ENCODE data around the gene PHACTR3.

Gene PHACTR3

DNA sequence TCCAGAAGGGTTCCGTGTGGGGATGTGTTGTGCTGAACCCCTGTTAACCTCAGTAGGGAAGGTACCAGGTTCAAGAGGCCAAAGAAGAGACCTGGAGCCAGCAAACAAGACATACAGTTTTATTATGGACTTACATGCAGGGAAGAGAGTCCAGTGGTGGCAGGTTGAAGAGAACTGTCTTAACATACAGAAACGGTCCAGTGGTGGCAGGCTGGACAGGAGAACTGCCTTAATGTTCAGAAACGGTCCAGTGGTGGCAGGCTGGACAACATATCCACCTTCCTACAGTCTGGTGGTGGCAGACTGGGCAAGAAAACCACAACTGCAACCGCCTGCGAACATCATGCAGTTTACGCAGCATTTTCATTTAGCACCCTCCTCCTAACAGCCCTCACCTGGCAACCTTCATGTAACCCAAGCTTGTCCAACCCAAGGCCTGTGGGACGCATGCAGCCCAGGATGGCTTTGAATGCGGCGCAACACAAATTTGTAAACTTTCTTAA, 75.9 kb downstream of the PHACTR3 start:
- TF ChIP-seq YY1 (IDR thresholded peaks at IDR 0.05; ENCODE audit: low read depth) (no peak), CREB1 (IDR thresholded peaks at IDR 0.05; ENCODE audit: low read depth) (no peak), ZBTB7A (IDR thresholded peaks at IDR 0.05; ENCODE audit: low read depth) (no peak), NFIC (IDR thresholded peaks at IDR 0.05) (no peak), TCF12 (IDR thresholded peaks at IDR 0.05; ENCODE audit: low read depth) (no peak), EGR1 (IDR thresholded peaks at IDR 0.05) (no peak), FOXM1 (IDR thresholded peaks at IDR 0.05; ENCODE audit: borderline replicate concordance, low read depth) (no peak), RAD21 (IDR thresholded peaks at IDR 0.05; ENCODE audit: low read depth) (no peak)
- TF ChIP-seq, protein P1, sequence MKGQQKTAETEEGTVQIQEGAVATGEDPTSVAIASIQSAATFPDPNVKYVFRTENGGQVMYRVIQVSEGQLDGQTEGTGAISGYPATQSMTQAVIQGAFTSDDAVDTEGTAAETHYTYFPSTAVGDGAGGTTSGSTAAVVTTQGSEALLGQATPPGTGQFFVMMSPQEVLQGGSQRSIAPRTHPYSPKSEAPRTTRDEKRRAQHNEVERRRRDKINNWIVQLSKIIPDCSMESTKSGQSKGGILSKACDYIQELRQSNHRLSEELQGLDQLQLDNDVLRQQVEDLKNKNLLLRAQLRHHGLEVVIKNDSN (IDR thresholded peaks at IDR 0.05): no peak

DNA sequence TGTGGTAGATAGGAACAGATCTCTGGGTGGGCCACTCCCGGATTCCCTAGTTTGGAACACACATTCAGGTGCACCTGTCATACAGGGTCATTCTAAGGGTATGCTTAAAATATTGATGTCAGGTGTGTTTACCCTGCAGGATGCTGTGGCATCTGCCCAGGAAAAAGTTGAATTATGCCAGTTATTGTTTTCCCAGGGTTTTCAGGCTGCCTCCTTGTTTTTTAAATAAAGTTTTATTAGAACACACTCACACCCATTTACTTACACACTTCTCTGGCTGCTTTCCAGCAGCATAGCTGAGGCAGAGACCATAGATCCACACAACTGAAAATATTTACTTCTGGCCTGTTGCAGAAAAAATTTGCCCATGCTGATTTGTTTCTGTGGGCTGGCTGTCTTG, 76.5 kb downstream of the PHACTR3 start:
- TF ChIP-seq CEBPB (IDR thresholded peaks at IDR 0.05) (no peak), TEAD4 (IDR thresholded peaks at IDR 0.05) (no peak), TAF1 (IDR thresholded peaks at IDR 0.05; ENCODE audit: low read depth) (no peak), ZBTB7A (IDR thresholded peaks at IDR 0.05; ENCODE audit: low read depth) (no peak), YY1 (IDR thresholded peaks at IDR 0.05; ENCODE audit: low read depth) (no peak), EGR1 (IDR thresholded peaks at IDR 0.05) (no peak), RAD21 (IDR thresholded peaks at IDR 0.05; ENCODE audit: low read depth) (no peak), CREB1 (IDR thresholded peaks at IDR 0.05; ENCODE audit: low read depth) (no peak), EP300 (IDR thresholded peaks at IDR 0.05; ENCODE audit: borderline replicate concordance) (no peak)
- TF ChIP-seq, protein P2, sequence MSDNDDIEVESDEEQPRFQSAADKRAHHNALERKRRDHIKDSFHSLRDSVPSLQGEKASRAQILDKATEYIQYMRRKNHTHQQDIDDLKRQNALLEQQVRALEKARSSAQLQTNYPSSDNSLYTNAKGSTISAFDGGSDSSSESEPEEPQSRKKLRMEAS (IDR thresholded peaks at IDR 0.05): no peak
- TF ChIP-seq, protein P3, sequence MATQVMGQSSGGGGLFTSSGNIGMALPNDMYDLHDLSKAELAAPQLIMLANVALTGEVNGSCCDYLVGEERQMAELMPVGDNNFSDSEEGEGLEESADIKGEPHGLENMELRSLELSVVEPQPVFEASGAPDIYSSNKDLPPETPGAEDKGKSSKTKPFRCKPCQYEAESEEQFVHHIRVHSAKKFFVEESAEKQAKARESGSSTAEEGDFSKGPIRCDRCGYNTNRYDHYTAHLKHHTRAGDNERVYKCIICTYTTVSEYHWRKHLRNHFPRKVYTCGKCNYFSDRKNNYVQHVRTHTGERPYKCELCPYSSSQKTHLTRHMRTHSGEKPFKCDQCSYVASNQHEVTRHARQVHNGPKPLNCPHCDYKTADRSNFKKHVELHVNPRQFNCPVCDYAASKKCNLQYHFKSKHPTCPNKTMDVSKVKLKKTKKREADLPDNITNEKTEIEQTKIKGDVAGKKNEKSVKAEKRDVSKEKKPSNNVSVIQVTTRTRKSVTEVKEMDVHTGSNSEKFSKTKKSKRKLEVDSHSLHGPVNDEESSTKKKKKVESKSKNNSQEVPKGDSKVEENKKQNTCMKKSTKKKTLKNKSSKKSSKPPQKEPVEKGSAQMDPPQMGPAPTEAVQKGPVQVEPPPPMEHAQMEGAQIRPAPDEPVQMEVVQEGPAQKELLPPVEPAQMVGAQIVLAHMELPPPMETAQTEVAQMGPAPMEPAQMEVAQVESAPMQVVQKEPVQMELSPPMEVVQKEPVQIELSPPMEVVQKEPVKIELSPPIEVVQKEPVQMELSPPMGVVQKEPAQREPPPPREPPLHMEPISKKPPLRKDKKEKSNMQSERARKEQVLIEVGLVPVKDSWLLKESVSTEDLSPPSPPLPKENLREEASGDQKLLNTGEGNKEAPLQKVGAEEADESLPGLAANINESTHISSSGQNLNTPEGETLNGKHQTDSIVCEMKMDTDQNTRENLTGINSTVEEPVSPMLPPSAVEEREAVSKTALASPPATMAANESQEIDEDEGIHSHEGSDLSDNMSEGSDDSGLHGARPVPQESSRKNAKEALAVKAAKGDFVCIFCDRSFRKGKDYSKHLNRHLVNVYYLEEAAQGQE (IDR thresholded peaks at IDR 0.05; ENCODE audit: low read depth): no peak

DNA sequence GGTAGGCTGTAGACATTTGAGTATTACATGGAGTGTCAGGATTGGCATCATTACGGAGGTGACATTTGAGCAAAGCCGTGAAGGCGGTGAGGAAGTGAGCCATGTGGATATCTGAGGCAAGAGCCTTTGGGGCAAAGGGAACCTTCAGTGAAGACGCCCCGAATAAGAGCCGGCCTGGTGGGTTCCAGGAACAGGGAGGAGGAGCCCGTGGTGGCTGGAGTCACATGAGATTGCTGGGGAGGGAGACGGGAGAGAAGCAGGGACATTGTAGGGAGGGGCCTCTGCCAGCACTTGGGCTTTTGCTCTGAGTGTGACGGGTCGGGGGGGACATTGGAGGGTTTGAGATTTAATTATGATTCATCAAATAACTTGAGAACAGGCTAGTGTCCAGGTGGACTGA, 78.3 kb downstream of the PHACTR3 start:
- TF ChIP-seq TAF1 (IDR thresholded peaks at IDR 0.05; ENCODE audit: low read depth): no peak
- TF ChIP-seq, protein P1 (IDR thresholded peaks at IDR 0.05): no peak
- TF ChIP-seq NFIC (IDR thresholded peaks at IDR 0.05): no peak

DNA sequence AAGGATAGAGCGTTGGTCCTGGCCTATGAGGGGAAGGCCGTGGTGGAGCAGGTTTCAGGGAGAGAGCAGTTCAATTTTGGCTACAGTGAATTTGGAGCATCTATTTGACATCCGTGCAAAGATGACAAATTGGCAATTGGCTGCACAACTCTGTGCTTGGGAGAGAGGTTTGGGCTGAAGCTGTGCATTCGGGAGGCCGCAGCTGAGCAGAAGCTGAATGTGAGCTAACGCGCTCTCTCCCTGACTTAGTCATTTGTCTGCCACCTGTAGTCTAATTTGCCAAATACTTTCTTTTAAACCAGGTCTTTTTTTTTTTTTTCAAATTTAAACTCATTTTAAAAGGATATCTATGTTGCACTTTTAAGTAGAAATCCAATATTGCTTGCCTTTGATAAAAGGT, 78.8 kb downstream of the PHACTR3 start:
- TF ChIP-seq YY1 (IDR thresholded peaks at IDR 0.05; ENCODE audit: low read depth): no peak
- no peak for TF ChIP-seq EGR1 (IDR thresholded peaks at IDR 0.05)
- no peak for TF ChIP-seq RAD21 (IDR thresholded peaks at IDR 0.05; ENCODE audit: low read depth)
- no peak for TF ChIP-seq TCF12 (IDR thresholded peaks at IDR 0.05; ENCODE audit: low read depth)
- no peak for TF ChIP-seq NFIC (IDR thresholded peaks at IDR 0.05)
- no peak for TF ChIP-seq TEAD4 (IDR thresholded peaks at IDR 0.05)
- TF ChIP-seq, protein P2 (IDR thresholded peaks at IDR 0.05): no peak
- TF ChIP-seq CEBPB (IDR thresholded peaks at IDR 0.05): no peak
- TF ChIP-seq TAF1 (IDR thresholded peaks at IDR 0.05; ENCODE audit: low read depth): no peak
- TF ChIP-seq, protein P3 (IDR thresholded peaks at IDR 0.05; ENCODE audit: low read depth): no peak
- TF ChIP-seq ZBTB7A (IDR thresholded peaks at IDR 0.05; ENCODE audit: low read depth): no peak
- TF ChIP-seq, protein P1 (IDR thresholded peaks at IDR 0.05): no peak
- TF ChIP-seq FOXM1 (IDR thresholded peaks at IDR 0.05; ENCODE audit: borderline replicate concordance, low read depth): no peak

DNA sequence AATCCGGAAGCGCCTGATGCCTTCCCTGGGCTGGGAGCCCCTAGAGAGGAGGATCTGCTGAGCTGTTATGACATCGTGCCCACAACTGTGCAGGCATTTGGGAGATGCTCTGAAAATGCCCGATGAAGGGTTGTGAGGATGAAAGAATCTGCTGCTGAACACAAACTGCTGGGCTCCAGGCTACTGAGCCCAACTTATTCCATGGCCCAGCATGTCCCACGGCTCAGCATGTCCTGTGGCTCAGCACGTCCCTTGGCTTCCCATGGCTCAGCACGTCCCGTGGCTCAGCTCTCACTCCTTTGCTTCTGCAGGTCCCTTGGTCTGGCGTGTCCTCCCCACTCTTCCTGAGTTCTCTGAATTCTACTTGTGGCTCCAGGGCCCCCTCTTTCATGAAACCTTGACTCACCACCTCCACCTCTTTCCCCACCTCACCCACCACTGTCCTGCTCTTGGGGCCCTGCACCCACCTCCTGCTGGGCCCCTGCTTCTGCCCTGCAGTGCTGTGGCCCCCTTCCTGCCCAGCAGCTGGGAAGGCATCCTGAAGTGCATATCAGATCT, 80.4 kb downstream of the PHACTR3 start:
- TF ChIP-seq TAF1 (IDR thresholded peaks at IDR 0.05; ENCODE audit: low read depth): no peak
- TF ChIP-seq, protein P2 (IDR thresholded peaks at IDR 0.05): no peak
- TF ChIP-seq YY1 (IDR thresholded peaks at IDR 0.05; ENCODE audit: low read depth): no peak
- TF ChIP-seq ZBTB7A (IDR thresholded peaks at IDR 0.05; ENCODE audit: low read depth): no peak
- no peak for TF ChIP-seq TCF12 (IDR thresholded peaks at IDR 0.05; ENCODE audit: low read depth)
- TF ChIP-seq, protein P1 (IDR thresholded peaks at IDR 0.05): no peak
- TF ChIP-seq NFIC (IDR thresholded peaks at IDR 0.05): no peak
- no peak for TF ChIP-seq RAD21 (IDR thresholded peaks at IDR 0.05; ENCODE audit: low read depth)
- TF ChIP-seq, protein P3 (IDR thresholded peaks at IDR 0.05; ENCODE audit: low read depth): no peak
- TF ChIP-seq EP300 (IDR thresholded peaks at IDR 0.05; ENCODE audit: borderline replicate concordance): no peak

All from Ishikawa (cell line).